Mononuclear cell (primary cell): ENCODE results near the gene RPP38. TPM values are rescaled to one million over a fixed set of nuclear protein-coding genes. Genes with fewer than 3 reads are reported as not detected.

Experiments used
- H3K27me3 ChIP-seq: 2 replicates; pipeline ENCODE4 v1.6.0; 2011; ENCODE audit warnings: low read length, control low read depth; ENCODE audit not compliant: insufficient read depth
- H3K4me1 ChIP-seq: 2 replicates; pipeline ENCODE4 v1.5.1; 2011; ENCODE audit warnings: mild to moderate bottlenecking, low read length, control low read depth; ENCODE audit not compliant: insufficient read depth
- H3K4me3 ChIP-seq: 2 replicates; pipeline ENCODE4 v1.5.1; 2011; ENCODE audit warnings: mild to moderate bottlenecking, low read length, moderate library complexity
- H3K9me3 ChIP-seq: 2 replicates; pipeline ENCODE4 v1.5.1; 2011; ENCODE audit warnings: low read depth, mild to moderate bottlenecking, control low read depth, low read length
- total RNA-seq: library from RNA; depleted of rRNA; stranded (reverse); fragments of >200 nt; gene quantifications from one replicate; pipeline ENCODE4 v1.2.3, GENCODE V29; 2012

RPP38 gene
- total RNA-seq, 1 donor, result 15.6 TPM

- H3K27me3 ChIP-seq, result no peaks in the 10 kb centered on the region
- no peaks in the 10 kb centered on the region for H3K9me3 ChIP-seq
- H3K4me3 ChIP-seq, result no peak overlapping the region
- no peaks in the 10 kb centered on the region for H3K4me1 ChIP-seq
Measured at GRCh38 chr10:15124190-15124589, 27.0 kb downstream of the RPP38 start.

GRCh38 chr10:15124908-15125307, 27.8 kb downstream of the RPP38 start:
- Histone ChIP-seq H3K4me1 (no peaks in the 10 kb centered on the region), H3K4me3 (no peak overlapping the region), H3K9me3 (no peaks in the 10 kb centered on the region), H3K27me3 (no peaks in the 10 kb centered on the region)

GRCh38 chr10:15131330-15131729, 34.2 kb downstream of the RPP38 start:
- no peaks in the 10 kb centered on the region for H3K9me3 ChIP-seq
- H3K4me1 ChIP-seq, result no peaks in the 10 kb centered on the region
- no peaks in the 10 kb centered on the region for H3K27me3 ChIP-seq
- H3K4me3 ChIP-seq, result no peak overlapping the region

GRCh38 chr10:15136129-15137035, 39.2 kb downstream of the RPP38 start:
- Histone ChIP-seq H3K4me1 (peaks cover 10% of the 10 kb centered on the region), H3K9me3 (no peaks in the 10 kb centered on the region), H3K4me3 (no peak overlapping the region), H3K27me3 (no peaks in the 10 kb centered on the region)

- peaks cover 10% of the 10 kb centered on the region for H3K4me1 ChIP-seq
- H3K27me3 ChIP-seq, result no peaks in the 10 kb centered on the region
- no peak overlapping the region for H3K4me3 ChIP-seq
- no peaks in the 10 kb centered on the region for H3K9me3 ChIP-seq
Measured at GRCh38 chr10:15137036-15137359, 39.8 kb downstream of the RPP38 start.

GRCh38 chr10:15137636-15138035, 40.5 kb downstream of the RPP38 start:
- Histone ChIP-seq H3K27me3 (no peaks in the 10 kb centered on the region), H3K4me1 (peaks cover 14% of the 10 kb centered on the region), H3K4me3 (no peak overlapping the region), H3K9me3 (no peaks in the 10 kb centered on the region)

GRCh38 chr10:15140698-15141097, 43.5 kb downstream of the RPP38 start:
- no peaks in the 10 kb centered on the region for H3K9me3 ChIP-seq
- no peaks in the 10 kb centered on the region for H3K27me3 ChIP-seq
- H3K4me3 ChIP-seq, result no peak overlapping the region
- peaks cover 14% of the 10 kb centered on the region for H3K4me1 ChIP-seq

- no peak overlapping the region for H3K4me3 ChIP-seq
- H3K9me3 ChIP-seq, result no peaks in the 10 kb centered on the region
- no peaks in the 10 kb centered on the region for H3K27me3 ChIP-seq
- H3K4me1 ChIP-seq, result peaks cover 14% of the 10 kb centered on the region
Measured at GRCh38 chr10:15141136-15142054, 44.2 kb downstream of the RPP38 start.

- no peak overlapping the region for H3K4me3 ChIP-seq
- H3K4me1 ChIP-seq, result peaks cover 20% of the 10 kb centered on the region
- H3K27me3 ChIP-seq, result no peaks in the 10 kb centered on the region
- no peaks in the 10 kb centered on the region for H3K9me3 ChIP-seq
Measured at GRCh38 chr10:15144788-15145187, 47.6 kb downstream of the RPP38 start.

- Histone ChIP-seq H3K9me3 (no peaks in the 10 kb centered on the region), H3K4me3 (no peak overlapping the region), H3K4me1 (peaks cover 10% of the 10 kb centered on the region), H3K27me3 (no peaks in the 10 kb centered on the region)
Measured at GRCh38 chr10:15146366-15146765, 49.2 kb downstream of the RPP38 start.

- H3K4me1 ChIP-seq, result peaks cover 6% of the 10 kb centered on the region
- H3K27me3 ChIP-seq, result no peaks in the 10 kb centered on the region
- H3K9me3 ChIP-seq, result no peaks in the 10 kb centered on the region
- no peak overlapping the region for H3K4me3 ChIP-seq
Measured at GRCh38 chr10:15147594-15148392, 50.6 kb downstream of the RPP38 start.

- peaks cover 6% of the 10 kb centered on the region for H3K4me1 ChIP-seq
- no peaks in the 10 kb centered on the region for H3K9me3 ChIP-seq
- no peaks in the 10 kb centered on the region for H3K27me3 ChIP-seq
- H3K4me3 ChIP-seq, result no peak overlapping the region
Measured at GRCh38 chr10:15149042-15149771, 52.1 kb downstream of the RPP38 start.

- Histone ChIP-seq H3K27me3 (no peaks in the 10 kb centered on the region), H3K4me1 (peaks cover 6% of the 10 kb centered on the region)
Measured at GRCh38 chr10:15150563-15150962, 53.4 kb downstream of the RPP38 start.

GRCh38 chr10:15152556-15152955, 55.4 kb downstream of the RPP38 start:
- H3K27me3 ChIP-seq, result no peaks in the 10 kb centered on the region

More at GRCh38 chr10:15150563-15150962, 53.4 kb downstream of the RPP38 start:
- H3K9me3 ChIP-seq, result no peaks in the 10 kb centered on the region
- H3K4me3 ChIP-seq, result no peak overlapping the region

More at GRCh38 chr10:15152556-15152955, 55.4 kb downstream of the RPP38 start:
- Histone ChIP-seq H3K4me1 (peaks cover 3% of the 10 kb centered on the region), H3K9me3 (no peaks in the 10 kb centered on the region), H3K4me3 (no peak overlapping the region)
